ENCODE measurements around the gene SLC39A1.
"Not testable (repeated sequence)": the region's sequence is repeated elsewhere in the genome, so short reads cannot be mapped to it uniquely, and the experiment has no call there.

The SLC39A1 gene

DNA sequence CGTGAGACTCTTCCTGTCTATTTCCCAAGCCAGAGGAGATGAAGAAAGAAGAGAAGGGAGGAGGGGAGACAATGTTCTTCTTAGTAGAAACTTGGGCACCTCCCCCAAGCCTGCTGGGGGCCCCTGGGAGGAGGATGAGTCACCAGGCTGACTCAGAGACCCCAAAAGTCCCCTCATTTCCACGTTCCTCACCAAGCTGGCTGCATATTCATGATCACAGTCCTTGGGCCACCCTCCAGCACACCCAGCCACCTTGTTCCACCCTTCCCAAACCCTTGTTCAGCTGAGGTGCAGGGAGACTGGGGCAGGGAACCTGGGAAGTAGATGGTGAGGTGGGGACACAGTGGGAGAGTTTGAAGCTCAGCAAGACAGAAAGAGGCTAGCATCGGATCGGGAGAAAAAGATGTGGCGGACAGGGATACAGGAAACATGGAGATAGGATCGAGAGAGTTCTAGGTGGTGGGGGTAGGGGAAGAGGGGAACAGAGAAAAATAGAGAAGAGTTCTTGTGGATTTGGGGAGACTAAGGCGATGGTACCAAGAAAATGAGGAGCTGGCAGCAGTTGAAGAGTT, 22.1 kb upstream of the SLC39A1 start:
- peak overlapping the region; percentile 82 for H3K27ac Mint-ChIP-seq
- no peaks in the 10 kb centered on the region for H3K9me3 Mint-ChIP-seq
- ATAC-seq (replicated peaks) (peak; percentile 35 to 54), DNase-seq (no peak)
- H3K36me3 Mint-ChIP-seq: peaks cover 6 to 13% of the 10 kb centered on the region in 2 donors
- peak overlapping the region; percentile 88 to 94 for H3K4me3 Mint-ChIP-seq
- H3K4me1 Mint-ChIP-seq: peaks cover 29 to 47% of the 10 kb centered on the region in 2 donors
- no peaks in the 10 kb centered on the region for H3K27me3 Mint-ChIP-seq

DNA sequence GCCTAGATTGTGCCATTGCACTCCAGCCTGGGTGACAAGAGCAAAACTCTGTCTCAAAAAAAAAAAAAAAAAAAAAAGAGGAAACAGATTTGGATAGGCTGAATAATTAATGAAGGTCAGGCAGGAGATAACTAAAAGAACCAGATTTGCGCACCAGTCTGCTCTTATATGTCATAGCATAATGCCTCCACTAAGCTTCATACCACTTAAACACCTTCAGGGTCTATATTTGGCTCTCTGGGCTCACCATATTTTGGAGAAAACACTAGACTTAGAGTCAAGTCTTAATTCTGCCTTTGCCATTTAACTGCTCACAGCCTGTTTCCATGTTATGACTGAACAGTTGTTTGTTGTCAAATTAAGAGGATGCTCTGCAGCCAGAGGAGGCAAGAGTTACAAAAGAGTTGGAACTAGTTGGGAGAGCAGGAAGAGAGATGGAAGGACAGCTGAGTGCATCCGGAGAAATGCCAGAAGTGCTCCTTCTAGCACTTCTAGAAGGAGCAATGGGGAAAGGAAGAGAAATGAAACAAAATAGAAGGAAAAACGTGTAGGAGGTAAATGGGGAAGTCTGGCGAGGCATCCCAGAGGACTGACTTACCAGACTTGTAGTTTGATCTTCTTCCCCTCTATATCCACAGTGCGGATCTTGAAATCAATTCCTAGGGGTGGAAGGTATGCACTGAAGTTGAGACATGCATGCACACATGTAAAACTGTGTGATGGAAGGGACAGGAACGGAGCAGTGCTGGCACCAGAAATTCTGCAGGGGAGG, 21.0 kb upstream of the SLC39A1 start:
- Mint-ChIP-seq H3K9me3 (no peaks in the 10 kb centered on the region), H3K36me3 (peaks cover 6 to 12% of the 10 kb centered on the region in 2 donors), H3K27ac (no peak overlapping the region), H3K4me1 (peaks cover 26 to 39% of the 10 kb centered on the region in 2 donors), H3K27me3 (no peaks in the 10 kb centered on the region), H3K4me3 (peak overlapping the region; percentile 1 to 6)
- no peak for DNase-seq
- peak in 1 of 2 donors; percentile 8 for ATAC-seq (replicated peaks)

DNA sequence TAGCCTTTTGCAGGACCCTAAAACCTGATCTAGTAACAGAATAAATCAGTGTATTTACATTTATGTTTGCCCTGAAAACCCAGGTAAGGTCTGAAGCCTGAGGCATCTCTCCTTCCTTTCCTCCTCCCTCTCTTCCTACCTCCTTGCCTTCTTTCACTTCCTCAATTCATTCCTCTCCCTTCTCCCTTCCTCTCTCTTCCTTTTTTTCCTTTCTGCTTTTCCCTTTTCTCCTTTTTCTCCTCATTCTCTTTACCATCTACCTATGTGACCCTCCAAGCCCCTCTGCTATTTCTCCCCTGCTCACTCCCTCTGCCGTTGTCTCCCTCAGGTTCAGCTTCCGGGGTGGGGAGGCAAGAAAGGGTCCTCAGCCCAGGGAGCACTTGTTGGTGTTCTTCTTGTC, 18.4 kb upstream of the SLC39A1 start:
- peak overlapping the region; percentile 20 for H3K27ac Mint-ChIP-seq
- H3K27me3 Mint-ChIP-seq; H3K9me3 Mint-ChIP-seq; H3K4me3 Mint-ChIP-seq; ATAC-seq (replicated peaks); DNase-seq: not testable (repeated sequence)
- H3K4me1 Mint-ChIP-seq: peaks cover 26 to 47% of the 10 kb centered on the region in 2 donors
- H3K36me3 Mint-ChIP-seq: peaks cover 9 to 20% of the 10 kb centered on the region in 2 donors

DNA sequence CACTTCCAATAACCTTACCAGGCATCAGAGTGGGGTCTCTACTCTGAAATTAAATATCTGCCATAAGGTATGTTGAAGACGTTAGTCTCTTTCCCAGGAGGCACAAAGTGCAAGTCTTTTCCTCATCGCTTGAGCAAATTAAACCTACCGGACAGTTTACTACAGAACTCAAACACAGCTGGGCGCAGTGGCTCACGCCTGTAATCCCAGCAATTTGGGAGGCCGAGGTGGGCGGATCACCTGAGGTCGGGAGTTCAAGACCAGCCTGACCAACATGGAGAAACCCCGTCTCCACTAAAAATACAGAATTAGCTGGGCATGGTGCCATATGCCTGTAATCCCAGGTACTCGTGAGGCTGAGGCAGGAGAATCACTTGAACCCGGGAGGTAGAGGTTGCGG, 15.8 kb upstream of the SLC39A1 start:
- not testable (repeated sequence) for H3K27me3 Mint-ChIP-seq; H3K4me3 Mint-ChIP-seq; DNase-seq; H3K9me3 Mint-ChIP-seq; ATAC-seq (replicated peaks); H3K27ac Mint-ChIP-seq
- H3K36me3 Mint-ChIP-seq: peaks cover 24 to 41% of the 10 kb centered on the region in 2 donors
- H3K4me1 Mint-ChIP-seq: peaks cover 21 to 48% of the 10 kb centered on the region in 2 donors

DNA sequence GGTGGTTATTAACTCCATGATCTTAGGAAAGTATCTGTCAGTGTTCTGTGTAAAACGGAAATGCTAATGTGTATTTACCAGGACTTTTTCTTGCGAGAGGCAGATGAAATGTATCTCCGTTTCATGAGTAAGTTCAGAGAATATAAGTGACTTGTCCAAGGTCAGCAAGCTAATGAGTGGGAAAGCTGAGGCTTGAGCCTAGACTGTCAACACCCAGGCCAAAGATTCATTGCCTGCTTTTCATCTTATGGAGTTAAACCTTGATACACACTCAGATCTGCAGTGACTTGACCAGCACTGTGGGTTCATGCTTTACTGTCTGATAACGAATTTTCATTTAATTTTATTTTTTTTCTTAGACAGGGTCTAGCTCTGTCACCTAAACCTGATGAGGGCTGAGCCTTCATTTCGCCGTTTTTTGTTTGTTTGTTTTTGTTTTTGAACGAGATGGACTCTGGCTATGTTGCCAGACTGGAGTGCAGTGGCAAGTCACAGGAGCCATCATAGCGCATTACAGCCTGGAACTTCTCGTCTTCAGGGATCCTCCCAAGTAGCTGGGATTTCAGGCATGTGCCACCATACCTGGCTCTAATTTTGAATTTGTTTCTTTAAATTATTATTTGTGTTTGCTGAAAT, 15.1 kb upstream of the SLC39A1 start:
- ATAC-seq (replicated peaks) (no peak), DNase-seq (no peak)
- Mint-ChIP-seq H3K36me3 (peaks cover 28 to 44% of the 10 kb centered on the region in 2 donors), H3K9me3 (no peaks in the 10 kb centered on the region), H3K27ac (peak overlapping the region; percentile 92), H3K4me3 (peak overlapping the region; percentile 97 to 98), H3K27me3 (no peaks in the 10 kb centered on the region), H3K4me1 (peaks cover 22 to 55% of the 10 kb centered on the region in 2 donors)

DNA sequence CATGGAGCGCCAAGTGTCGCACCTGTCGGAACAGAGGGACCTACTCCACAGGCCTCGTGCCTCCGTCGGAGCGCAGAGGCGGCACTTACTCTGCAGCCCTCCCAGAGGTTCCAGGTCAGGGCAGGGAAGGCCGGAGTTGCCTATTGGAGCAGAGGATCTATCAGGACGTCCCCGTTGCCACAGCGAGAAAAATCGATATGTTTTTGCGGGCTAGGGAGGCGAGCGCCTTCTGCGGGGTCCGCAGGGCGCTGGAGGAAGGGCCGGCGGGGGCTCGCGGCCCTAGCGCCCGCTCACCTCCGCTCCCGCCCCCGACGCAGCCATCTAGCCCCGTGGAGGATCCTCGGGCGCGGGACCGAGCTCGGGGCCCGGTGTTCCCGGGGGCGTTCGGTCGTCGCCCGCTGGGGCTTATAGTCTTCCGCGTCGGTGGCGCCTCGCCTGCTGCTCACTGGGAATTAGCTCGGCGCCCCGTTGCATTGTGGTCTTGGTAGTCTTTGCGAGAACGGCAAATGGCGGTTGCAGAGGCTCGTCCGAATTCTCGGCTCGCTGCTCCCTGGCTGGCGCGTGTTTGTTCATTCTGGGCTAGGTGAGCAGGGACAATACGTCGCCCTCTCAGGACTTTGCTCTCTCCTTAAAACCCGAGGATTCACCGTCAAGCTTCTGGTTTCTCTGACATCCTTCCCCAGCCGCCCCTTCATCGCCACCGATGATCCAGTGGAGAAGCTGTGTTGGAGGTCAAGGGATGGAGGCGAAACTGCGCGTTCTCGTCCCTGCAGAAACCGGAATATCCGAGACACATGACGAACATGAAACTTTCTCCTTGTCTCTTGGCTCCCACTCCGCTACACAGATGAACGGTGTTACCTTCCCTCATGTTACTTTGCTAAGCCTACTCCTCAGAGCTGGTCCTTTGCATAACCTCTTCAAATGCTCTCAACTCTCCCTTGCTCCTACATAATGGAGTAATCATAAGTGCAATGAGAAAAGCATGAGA, 14.2 kb upstream of the SLC39A1 start, which contains the start of gene JTB:
JTB (minus strand) TSS at position 425 of the 991 bp plus-strand sequence; CDS start at position 3, 422 bp downstream.
- no peaks in the 10 kb centered on the region for H3K27me3 Mint-ChIP-seq
- no peaks in the 10 kb centered on the region for H3K9me3 Mint-ChIP-seq
- peak within 1 kb of the TSS; percentile 98 for H3K27ac Mint-ChIP-seq
- H3K4me3 Mint-ChIP-seq: peak within 1 kb of the TSS; percentile 97 to 98
- peaks cover 30 to 46% of the 10 kb centered on the region in 2 donors for H3K36me3 Mint-ChIP-seq
- H3K4me1 Mint-ChIP-seq: peaks cover 23 to 61% of the 10 kb centered on the region in 2 donors
- peak; percentile 70 for DNase-seq
- ATAC-seq (replicated peaks): peak; percentile 95 to 97

DNA sequence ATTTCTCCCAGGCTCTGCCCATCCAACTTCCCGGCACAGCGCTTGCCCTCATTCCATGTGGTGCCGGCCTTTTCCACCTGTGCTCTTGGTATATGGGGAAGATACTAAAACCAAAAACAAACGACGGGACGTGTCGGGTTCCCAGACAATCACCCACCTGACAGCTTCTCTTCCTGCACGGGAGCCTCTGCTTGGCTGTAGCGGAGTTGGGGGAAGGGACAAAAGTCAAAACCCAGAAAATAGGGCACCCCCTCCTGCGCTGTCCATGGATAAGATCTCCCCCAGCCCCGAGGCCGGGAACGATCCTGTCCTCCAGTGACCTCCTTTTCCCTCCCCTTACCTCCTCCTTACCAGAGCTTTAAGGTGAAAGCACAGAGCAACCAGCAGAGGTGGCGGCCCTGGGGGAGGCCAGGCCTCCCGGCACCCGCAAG, 13.5 kb upstream of the SLC39A1 start:
- DNase-seq (no peak), ATAC-seq (replicated peaks) (no peak)
- H3K9me3 Mint-ChIP-seq: no peaks in the 10 kb centered on the region
- peak overlapping the region; percentile 98 for H3K27ac Mint-ChIP-seq
- peaks cover 30 to 50% of the 10 kb centered on the region in 2 donors for H3K36me3 Mint-ChIP-seq
- peak overlapping the region; percentile 97 to 98 for H3K4me3 Mint-ChIP-seq
- H3K27me3 Mint-ChIP-seq: no peaks in the 10 kb centered on the region
- H3K4me1 Mint-ChIP-seq: peaks cover 24 to 59% of the 10 kb centered on the region in 2 donors

DNA sequence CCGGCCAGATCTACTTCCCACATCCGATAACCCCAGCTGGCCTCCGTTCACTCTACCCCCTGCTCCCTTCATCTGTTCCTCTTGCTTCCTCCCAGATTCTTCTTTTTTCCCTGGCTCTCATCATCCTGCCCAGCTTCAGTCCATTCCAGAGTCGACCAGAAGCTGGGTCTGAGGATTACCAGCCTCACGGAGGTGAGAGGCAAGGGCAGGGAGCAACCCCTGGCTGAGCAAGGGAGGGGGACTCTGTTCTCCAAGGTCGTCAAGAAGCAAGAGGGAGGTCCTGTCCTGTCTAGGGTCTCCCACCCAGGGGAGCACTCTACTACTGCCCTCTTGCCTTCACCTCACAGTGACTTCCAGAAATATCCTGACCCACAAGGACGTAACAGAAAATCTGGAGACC, 10.2 kb upstream of the SLC39A1 start:
- peak overlapping the region; percentile 51 for H3K27ac Mint-ChIP-seq
- H3K4me3 Mint-ChIP-seq: no peak overlapping the region
- H3K9me3 Mint-ChIP-seq: no peaks in the 10 kb centered on the region
- ATAC-seq (replicated peaks) (no peak), DNase-seq (no peak)
- peaks cover 29 to 44% of the 10 kb centered on the region in 2 donors for H3K36me3 Mint-ChIP-seq
- H3K27me3 Mint-ChIP-seq: no peaks in the 10 kb centered on the region
- peaks cover 29 to 61% of the 10 kb centered on the region in 2 donors for H3K4me1 Mint-ChIP-seq

DNA sequence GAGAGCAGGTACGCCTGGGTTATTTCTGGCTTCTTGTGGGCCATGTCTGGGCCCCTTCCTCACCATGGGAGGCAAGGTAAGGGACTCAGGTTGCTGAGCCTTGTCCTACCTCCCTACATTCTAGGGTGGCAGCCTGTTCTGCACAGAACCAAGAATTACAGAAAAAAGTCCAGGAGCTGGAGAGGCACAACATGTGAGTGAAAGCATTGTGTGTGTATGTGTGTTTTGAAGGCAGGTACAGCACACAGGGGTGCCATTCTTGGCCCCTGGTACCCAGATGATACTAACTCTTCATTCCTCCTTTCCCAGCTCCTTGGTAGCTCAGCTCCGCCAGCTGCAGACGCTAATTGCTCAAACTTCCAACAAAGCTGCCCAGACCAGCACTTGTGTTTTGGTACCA, 9.7 kb upstream of the SLC39A1 start:
- H3K4me3 Mint-ChIP-seq: no peak overlapping the region
- H3K4me1 Mint-ChIP-seq: peaks cover 30 to 61% of the 10 kb centered on the region in 2 donors
- peaks cover 29 to 44% of the 10 kb centered on the region in 2 donors for H3K36me3 Mint-ChIP-seq
- peak overlapping the region; percentile 68 for H3K27ac Mint-ChIP-seq
- H3K9me3 Mint-ChIP-seq: no peaks in the 10 kb centered on the region
- DNase-seq (no peak), ATAC-seq (replicated peaks) (no peak)
- H3K27me3 Mint-ChIP-seq: no peaks in the 10 kb centered on the region

DNA sequence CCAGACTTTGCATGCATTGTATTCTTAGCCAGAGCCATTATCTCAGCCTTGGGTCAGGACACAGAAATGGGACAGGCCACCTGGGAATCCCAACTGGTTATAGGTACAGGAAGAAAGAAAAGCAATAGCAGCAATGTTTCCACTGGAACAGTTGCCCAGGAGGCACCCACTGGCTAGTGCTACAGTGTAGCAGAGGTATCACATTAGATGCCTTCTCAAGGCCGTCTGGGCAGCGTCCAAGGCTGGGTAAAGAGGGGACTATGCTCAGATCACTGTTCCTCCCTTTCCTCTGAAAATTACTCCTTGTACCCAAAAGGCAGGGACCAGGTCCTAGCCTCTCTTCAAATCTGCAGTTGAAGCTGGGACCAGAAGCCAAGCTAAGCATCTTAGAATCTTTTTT, 7.0 kb upstream of the SLC39A1 start:
- no peak for ATAC-seq (replicated peaks)
- Mint-ChIP-seq H3K27me3 (no peaks in the 10 kb centered on the region), H3K36me3 (peaks cover 17 to 32% of the 10 kb centered on the region in 2 donors), H3K9me3 (no peaks in the 10 kb centered on the region), H3K4me3 (no peak overlapping the region), H3K27ac (no peak overlapping the region), H3K4me1 (peaks cover 30 to 61% of the 10 kb centered on the region in 2 donors)
- DNase-seq: no peak

DNA sequence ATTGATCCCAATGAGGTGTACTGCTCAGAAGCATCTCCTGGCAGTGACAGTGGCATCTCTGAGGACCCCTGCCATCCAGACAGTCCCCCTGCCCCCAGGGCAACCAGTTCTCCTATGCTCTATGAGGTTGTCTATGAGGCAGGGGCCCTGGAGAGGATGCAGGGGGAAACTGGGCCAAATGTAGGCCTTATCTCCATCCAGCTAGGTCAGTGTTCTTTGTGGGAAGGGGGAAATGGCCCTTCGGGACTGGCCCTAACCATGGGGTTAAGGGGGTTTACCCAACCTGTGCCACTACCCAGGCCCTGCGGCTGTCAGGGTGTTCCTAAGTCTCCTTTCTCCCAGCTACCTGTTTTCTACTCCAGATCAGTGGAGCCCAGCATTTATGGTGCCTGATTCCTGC, 5.6 kb upstream of the SLC39A1 start:
- Mint-ChIP-seq H3K4me3 (peak overlapping the region; percentile 95 to 98), H3K9me3 (no peaks in the 10 kb centered on the region), H3K27ac (peak overlapping the region; percentile 81), H3K27me3 (no peaks in the 10 kb centered on the region), H3K4me1 (peaks cover 27 to 55% of the 10 kb centered on the region in 2 donors), H3K36me3 (peaks cover 14 to 23% of the 10 kb centered on the region in 2 donors)
- ATAC-seq (replicated peaks) (no peak), DNase-seq (no peak)

DNA sequence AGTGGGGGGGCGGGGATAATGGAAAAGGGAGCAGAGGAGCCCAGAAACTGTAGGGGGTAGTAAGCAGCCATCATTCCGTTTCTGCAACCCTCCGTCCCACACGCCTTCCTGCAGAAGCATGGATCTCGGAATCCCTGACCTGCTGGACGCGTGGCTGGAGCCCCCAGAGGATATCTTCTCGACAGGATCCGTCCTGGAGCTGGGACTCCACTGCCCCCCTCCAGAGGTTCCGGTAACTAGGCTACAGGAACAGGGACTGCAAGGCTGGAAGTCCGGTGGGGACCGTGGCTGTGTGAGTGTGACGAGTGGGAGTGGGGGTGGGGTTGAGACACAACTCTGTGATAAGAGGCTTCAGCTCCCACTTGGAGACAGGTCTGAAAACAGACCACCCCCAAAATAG, 5.1 kb upstream of the SLC39A1 start:
- ATAC-seq (replicated peaks) (no peak), DNase-seq (no peak)
- H3K4me3 Mint-ChIP-seq: peak overlapping the region; percentile 95 to 98
- H3K4me1 Mint-ChIP-seq: peaks cover 29 to 50% of the 10 kb centered on the region in 2 donors
- H3K27ac Mint-ChIP-seq: no peak overlapping the region
- peaks cover 11 to 21% of the 10 kb centered on the region in 2 donors for H3K36me3 Mint-ChIP-seq
- no peaks in the 10 kb centered on the region for H3K9me3 Mint-ChIP-seq
- H3K27me3 Mint-ChIP-seq: no peaks in the 10 kb centered on the region

DNA sequence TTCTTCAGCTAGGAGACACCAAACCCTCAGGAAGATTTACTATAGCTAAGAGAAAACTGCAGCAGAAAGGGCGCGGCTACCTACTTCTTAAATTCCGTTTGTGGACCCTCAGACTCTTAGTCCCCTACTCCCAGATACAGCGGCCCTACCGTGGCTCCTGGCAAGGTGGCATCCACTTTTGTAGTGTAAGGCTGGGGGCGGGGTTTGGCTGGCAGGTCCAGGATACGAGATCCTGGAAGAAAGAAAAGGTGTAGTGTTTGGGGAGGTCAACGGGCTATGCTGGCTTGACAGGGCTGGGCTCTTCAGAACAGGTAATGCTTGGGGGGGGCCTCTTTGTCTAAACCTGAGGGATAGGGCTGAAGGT, 4.6 kb upstream of the SLC39A1 start:
- Mint-ChIP-seq H3K27ac (peak overlapping the region; percentile 99), H3K27me3 (no peaks in the 10 kb centered on the region), H3K4me1 (peaks cover 29 to 48% of the 10 kb centered on the region in 2 donors), H3K4me3 (peak overlapping the region; percentile 95 to 98), H3K36me3 (peaks cover 8 to 19% of the 10 kb centered on the region in 2 donors), H3K9me3 (no peaks in the 10 kb centered on the region)
- ATAC-seq (replicated peaks) (no peak), DNase-seq (no peak)

Data from stimulated activated naive B cell treated with anti-CD40 and anti-IgM and Interleukin-4, amounts not matched to agents 10 μg/mL and 1 μg/mL and 100 μg/mL, for 72 hours (primary cell).